ENCODE measurements around the gene APOBR.

- TF ChIP-seq CREB1 (IDR thresholded peaks at IDR 0.05; ENCODE audit: low read depth) = no peak
- TF ChIP-seq EGR1 (IDR thresholded peaks at IDR 0.05; ENCODE audit: borderline replicate concordance in 1 of 2, low read depth in 2 of 2, low read length in 2 of 2) = no peak
- TF ChIP-seq HDGF (IDR thresholded peaks at IDR 0.05) = no peak
- TF ChIP-seq, protein P1, sequence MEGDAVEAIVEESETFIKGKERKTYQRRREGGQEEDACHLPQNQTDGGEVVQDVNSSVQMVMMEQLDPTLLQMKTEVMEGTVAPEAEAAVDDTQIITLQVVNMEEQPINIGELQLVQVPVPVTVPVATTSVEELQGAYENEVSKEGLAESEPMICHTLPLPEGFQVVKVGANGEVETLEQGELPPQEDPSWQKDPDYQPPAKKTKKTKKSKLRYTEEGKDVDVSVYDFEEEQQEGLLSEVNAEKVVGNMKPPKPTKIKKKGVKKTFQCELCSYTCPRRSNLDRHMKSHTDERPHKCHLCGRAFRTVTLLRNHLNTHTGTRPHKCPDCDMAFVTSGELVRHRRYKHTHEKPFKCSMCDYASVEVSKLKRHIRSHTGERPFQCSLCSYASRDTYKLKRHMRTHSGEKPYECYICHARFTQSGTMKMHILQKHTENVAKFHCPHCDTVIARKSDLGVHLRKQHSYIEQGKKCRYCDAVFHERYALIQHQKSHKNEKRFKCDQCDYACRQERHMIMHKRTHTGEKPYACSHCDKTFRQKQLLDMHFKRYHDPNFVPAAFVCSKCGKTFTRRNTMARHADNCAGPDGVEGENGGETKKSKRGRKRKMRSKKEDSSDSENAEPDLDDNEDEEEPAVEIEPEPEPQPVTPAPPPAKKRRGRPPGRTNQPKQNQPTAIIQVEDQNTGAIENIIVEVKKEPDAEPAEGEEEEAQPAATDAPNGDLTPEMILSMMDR (IDR thresholded peaks at IDR 0.05 in 2 of 3, conservative IDR thresholded peaks at IDR 0.05 in 1 of 3; ENCODE audit: control insufficient read depth in 2 of 3, extremely low read depth in 1 of 3, insufficient read depth in 1 of 3, low read depth in 3 of 3, low read length in 3 of 3) = no peak
- no peak for TF ChIP-seq SPI1 (IDR thresholded peaks at IDR 0.05; ENCODE audit: borderline replicate concordance, insufficient read depth, low read depth, low read length)
These were observed 17.0 kb upstream of the APOBR start for GRCh38 chr16:28477311-28477920.

All from GM12878 (cell line).